HG03558 (cell line): ENCODE measurements around the gene BSG.

Source experiments
- ATAC-seq: cut with Tn5 transposase; IDR thresholded peaks from one replicate; pipeline ENCODE4 v1.9.1; 2021; ENCODE audit warnings: moderate number of reproducible peaks; ENCODE audit not compliant: unreplicated experiment; ENCODE audit errors: extremely low read depth

BSG gene

GRCh38 chr19:539429-540030 lies 32.9 kb upstream of the BSG start:
- no peak for ATAC-seq

GRCh38 chr19:540867-541637 lies 31.3 kb upstream of the BSG start:
- no peak for ATAC-seq

DNA sequence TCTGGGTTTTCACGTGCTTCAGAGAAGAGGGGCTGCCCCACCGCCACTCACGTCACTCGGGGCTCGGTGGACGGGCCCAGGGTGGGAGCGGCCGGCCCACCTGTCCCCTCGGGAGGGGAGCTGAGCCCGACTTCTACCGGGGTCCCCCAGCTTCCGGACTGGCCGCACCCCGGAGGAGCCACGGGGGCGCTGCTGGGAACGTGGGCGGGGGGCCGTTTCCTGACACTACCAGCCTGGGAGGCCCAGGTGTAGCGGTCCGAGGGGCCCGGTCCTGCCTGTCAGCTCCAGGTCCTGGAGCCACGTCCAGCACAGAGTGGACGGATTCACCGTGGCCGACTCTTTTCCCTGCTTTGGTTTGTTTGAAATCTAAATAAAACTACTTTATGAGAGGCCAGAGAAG lies 30.7 kb upstream of the BSG start:
- ATAC-seq, result no peak

GRCh38 chr19:542173-542866 lies 30.1 kb upstream of the BSG start:
- ATAC-seq, result no peak

- no peak for ATAC-seq
Measured at GRCh38 chr19:543910-544608, 28.3 kb upstream of the BSG start, which contains the start of gene GZMM. GZMM (plus strand) TSS chr19:544053; CDS start chr19:544072, 19 bp downstream.

DNA sequence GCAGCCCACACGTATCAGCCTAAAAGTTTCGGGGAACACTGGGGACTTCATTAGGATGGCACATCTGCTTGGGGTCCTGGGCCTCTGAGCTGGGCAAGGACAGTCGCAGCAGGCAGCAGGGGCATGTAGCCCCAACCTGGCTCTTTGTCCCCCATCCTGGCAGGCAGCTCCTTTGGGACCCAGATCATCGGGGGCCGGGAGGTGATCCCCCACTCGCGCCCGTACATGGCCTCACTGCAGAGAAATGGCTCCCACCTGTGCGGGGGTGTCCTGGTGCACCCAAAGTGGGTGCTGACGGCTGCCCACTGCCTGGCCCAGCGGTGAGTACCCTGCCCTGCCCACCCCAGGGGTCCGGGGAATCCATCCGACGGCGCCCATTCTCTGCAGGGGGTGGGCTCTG lies 25.3 kb upstream of the BSG start:
- ATAC-seq, result no peak

- ATAC-seq, result no peak
Measured at GRCh38 chr19:547836-548720, 24.3 kb upstream of the BSG start.

- no peak for ATAC-seq
Measured at GRCh38 chr19:548886-549830, 23.2 kb upstream of the BSG start.

DNA sequence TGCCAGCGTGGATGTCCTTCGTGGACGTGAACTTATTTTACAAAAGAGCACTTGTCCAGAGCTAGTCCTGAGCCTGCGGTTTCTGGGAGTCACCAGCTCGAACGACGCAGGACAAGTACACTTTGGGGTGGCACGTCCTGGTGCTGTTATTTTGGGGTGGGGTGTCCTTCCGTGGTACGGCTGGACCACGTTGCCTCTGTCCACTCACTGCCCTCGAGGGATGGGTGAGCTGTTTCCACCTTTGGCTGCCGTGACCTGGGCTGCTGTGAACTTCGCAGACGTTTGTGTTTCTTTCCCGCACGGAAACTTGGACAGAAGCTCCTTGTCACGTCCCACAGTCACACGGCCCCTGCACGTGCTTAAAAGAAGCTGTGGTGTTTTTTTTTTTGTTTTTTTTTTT lies 17.6 kb upstream of the BSG start:
- no peak for ATAC-seq

- no peak for ATAC-seq
Measured at GRCh38 chr19:555474-555808, 17.0 kb upstream of the BSG start.

GRCh38 chr19:556611-557382 lies 15.6 kb upstream of the BSG start:
- ATAC-seq, result no peak

DNA sequence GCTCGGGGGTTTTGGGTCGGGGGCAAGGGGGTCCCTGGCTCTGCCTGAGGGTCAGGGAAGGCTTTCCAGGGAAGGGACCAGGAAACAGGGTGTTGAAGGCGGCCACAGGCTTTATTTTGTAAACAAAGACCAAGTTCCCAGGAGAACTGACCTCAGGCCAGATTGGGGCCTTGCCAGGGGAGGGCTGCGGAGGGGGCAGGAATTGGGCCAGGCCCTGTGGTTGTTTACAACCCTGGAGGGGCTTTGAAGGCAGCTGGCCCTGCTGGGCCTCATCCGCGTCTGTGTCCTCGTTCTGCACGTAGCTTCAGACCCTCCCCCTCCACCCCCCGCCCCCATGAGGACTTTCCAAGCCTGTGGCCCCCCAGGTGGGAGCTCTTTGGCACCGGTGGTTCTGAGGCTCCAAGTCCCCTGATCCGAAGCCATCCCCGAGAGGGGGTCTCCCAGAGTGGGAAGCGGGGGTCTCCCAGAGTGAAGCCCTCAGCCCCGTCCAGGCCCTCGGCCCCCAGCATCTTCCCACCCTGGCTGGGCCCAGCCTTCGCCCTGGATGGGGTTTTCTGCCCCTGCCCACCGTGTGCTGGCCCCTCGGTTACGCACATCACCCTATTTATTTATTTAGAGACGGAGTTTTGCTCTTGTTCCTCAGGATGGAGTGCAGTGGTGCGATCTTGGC lies 13.5 kb upstream of the BSG start:
- ATAC-seq, result no peak

DNA sequence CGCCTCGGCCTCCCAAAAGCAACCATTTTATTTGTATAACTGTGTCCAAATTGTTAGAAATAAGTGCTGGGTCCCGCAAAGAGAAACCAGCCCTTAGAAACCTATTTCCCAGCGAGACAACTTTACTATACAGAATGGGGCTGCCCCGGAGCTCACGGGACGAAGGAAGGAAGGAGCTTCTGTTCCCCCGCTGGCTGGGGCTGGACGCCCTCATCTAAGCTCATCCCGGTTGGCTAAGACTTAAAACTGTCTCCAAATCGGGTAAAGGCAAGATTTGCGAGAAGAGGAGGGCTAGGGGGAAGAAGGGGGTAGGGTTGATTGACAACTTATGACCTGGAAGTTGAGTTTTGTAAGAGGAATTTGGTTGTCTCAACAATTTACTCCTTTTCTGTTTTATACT lies 12.3 kb upstream of the BSG start:
- ATAC-seq, result no peak

- ATAC-seq, result no peak
Measured at GRCh38 chr19:566403-566802, 6.0 kb upstream of the BSG start.

DNA sequence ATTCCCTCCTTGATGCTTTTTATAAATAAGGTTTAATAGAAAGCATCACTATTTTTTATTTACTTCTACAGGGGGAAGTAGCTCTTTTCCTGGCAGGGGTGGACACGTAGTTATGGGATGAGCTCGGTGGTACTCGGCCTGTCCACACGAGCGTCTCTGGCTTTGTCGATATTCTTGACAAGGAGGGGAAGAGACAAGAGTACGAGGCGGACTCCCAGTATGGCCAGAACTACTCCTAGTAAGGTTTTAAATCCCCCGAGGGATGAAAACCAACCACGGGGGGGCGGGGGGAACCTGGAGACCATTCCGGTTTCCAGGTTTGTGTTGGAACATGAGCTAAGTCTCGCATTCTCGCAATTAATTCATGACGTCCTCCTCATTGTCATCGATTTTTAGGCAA lies 5.6 kb upstream of the BSG start:
- no peak for ATAC-seq

GRCh38 chr19:567296-567900 lies 5.0 kb upstream of the BSG start:
- no peak for ATAC-seq

GRCh38 chr19:570251-570686 lies 2.1 kb upstream of the BSG start:
- no peak for ATAC-seq
